Progenitor cell of endocrine pancreas (in vitro differentiated cells): Measurements from ENCODE around the gene RFC2. TPM values are rescaled to one million over a fixed set of nuclear protein-coding genes. Genes with fewer than 3 reads are reported as not detected.

ENCODE experiments used
- DNase-seq: peaks from one replicate; pipeline ENCODE4 v3.0.0; 2021; ENCODE audit warnings: low spot score; ENCODE audit not compliant: unreplicated experiment
- H3K27ac Mint-ChIP-seq: 2 replicates; pipeline ENCODE4 v1.8.0; 2021; ENCODE audit warnings: mild to moderate bottlenecking, moderate library complexity, mixed read lengths
- H3K27me3 Mint-ChIP-seq: 2 replicates; pipeline ENCODE4 v1.8.0; 2021; ENCODE audit warnings: mixed read lengths
- H3K36me3 Mint-ChIP-seq: 2 replicates; pipeline ENCODE4 v1.8.0; 2022; ENCODE audit warnings: mixed read lengths; ENCODE audit not compliant: insufficient read depth
- H3K4me1 Mint-ChIP-seq: 2 replicates; pipeline ENCODE4 v1.8.0; 2021; ENCODE audit warnings: low read depth, mixed read lengths
- H3K4me3 Mint-ChIP-seq: 2 replicates; pipeline ENCODE4 v1.8.0; 2021; ENCODE audit warnings: low read depth, mild to moderate bottlenecking, moderate library complexity, mixed read lengths
- H3K9me3 Mint-ChIP-seq: 2 replicates; pipeline ENCODE4 v1.8.0; 2021; ENCODE audit warnings: low read depth, mixed read lengths
- CTCF ChIP-seq: fragments of 200-600 bp; sonication (generic); IDR thresholded peaks from one replicate; pipeline ENCODE4 v1.5.0; 2021; ENCODE audit warnings: antibody characterized with exemption, mild to moderate bottlenecking; ENCODE audit not compliant: unreplicated experiment
- total RNA-seq: library from RNA; stranded (reverse); gene quantifications from 2 replicates; pipeline ENCODE4 v1.2.1, GENCODE V29; 2021

Gene RFC2
- total RNA-seq, 1 donor from 2014 or later, result 42.1 TPM

DNA sequence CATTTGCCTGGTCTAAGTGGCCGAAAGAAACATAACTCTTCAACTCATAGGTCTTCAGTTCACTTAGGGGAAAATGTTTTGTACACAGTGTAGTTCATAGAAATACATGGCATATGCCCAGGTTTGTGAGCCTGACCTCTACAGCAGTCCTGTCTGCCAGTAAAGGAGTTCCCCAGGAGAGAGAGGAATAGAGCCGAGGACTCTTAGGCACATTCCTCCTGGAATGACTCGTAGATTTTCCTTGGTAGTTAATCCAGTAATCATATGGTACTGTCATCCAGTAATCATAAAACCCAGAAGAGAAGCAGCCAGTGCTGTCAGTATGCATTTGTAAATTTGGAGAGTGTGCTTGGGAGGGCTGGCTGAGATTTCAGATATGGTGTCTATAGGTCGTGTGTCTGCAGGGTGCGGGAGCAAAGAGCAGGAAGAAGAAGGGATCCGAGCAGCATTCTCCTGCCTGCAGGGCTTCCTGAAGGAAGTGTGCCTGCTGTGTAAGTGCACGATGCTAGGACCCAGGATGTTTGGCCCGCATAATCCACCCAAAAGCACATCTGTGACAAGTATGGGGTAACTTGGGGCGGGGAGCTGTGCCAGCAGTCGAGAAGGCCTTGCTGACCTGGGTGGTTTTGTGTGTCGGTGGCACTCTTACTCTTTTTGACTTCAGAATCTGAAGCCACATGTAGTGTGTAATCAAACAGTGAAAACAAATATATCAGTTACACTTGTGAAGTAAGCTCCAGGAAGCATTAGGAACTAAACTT, 66.1 kb downstream of the RFC2 start:
- no peaks in the 10 kb centered on the region for H3K9me3 Mint-ChIP-seq
- no peak for TF ChIP-seq CTCF
- H3K4me3 Mint-ChIP-seq, result no peak overlapping the region
- no peaks in the 10 kb centered on the region for H3K27me3 Mint-ChIP-seq
- peaks cover 16% of the 10 kb centered on the region for H3K36me3 Mint-ChIP-seq
- no peak for DNase-seq
- H3K4me1 Mint-ChIP-seq, result no peaks in the 10 kb centered on the region
- H3K27ac Mint-ChIP-seq, result peak overlapping the region; percentile 62

- H3K36me3 Mint-ChIP-seq, result peaks cover 8% of the 10 kb centered on the region
- DNase-seq, result no peak
Measured at GRCh38 chr7:74185636-74186035, 68.6 kb downstream of the RFC2 start.

DNA sequence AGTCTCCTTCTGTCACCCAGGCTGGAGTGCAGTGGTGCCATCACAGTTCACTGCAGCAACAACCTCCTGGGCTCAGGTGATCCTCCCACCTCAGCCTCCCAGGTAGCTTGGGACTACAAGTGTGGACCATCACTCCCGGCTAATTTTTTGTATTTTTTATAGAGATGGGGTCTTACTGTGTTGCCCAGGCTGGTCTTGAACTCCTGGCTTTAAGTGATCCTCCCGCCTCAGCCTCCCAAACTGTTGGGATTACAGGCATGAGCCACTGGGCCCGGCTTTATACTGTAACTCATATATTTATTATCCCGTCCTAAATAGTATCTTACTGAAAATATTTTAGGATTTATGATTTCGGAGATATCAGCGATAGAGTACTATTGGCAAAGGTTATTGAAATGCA, 69.2 kb downstream of the RFC2 start:
- peaks cover 6% of the 10 kb centered on the region for H3K36me3 Mint-ChIP-seq
- H3K4me3 Mint-ChIP-seq, result no peak overlapping the region
- no peak for DNase-seq
- TF ChIP-seq CTCF, result no peak
- no peaks in the 10 kb centered on the region for H3K27me3 Mint-ChIP-seq
- no peaks in the 10 kb centered on the region for H3K9me3 Mint-ChIP-seq
- no peak overlapping the region for H3K27ac Mint-ChIP-seq
- peaks cover 4% of the 10 kb centered on the region for H3K4me1 Mint-ChIP-seq

More at GRCh38 chr7:74185636-74186035, 68.6 kb downstream of the RFC2 start:
- Mint-ChIP-seq H3K27me3 (no peaks in the 10 kb centered on the region), H3K4me3 (no peak overlapping the region), H3K4me1 (peaks cover 4% of the 10 kb centered on the region), H3K9me3 (no peaks in the 10 kb centered on the region), H3K27ac (no peak overlapping the region)
- TF ChIP-seq CTCF, result no peak

DNA sequence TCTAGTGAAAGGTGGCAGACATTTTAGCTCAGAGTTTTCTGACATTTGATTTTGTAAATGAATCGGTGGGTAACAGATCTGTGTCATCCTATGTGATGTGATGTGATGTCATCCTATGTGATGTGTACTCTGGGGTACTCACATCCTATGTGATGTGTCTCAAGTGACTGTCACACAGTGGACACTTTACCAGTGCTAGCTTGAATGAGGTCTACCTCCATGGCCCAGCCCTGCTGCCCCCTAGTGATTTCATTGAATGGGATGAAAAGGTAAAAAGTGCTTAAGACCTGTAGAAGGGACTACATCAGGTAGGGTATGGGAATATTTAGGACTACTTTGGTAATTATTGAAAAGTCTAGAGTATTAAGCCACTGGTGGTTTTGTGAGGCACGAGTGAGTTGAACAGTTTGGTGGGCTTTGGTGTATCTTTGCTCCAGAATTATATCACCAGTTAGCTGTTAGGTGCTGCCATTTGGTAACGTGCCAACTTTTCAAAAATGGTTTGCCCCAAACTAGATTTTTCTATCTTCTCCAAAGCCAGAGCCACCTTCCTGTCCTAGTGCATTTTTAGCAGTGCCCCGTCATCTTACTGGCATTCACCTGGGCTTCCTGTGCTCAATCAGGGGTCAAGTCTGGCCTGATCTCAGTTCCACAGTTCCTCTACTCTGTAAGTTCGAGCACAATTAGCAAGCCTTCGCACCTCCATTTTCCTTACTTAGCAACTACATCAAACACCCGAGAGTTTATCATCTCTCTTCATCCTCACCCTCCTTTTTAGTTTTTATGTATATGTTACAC, 70.3 kb downstream of the RFC2 start:
- Mint-ChIP-seq H3K9me3 (no peaks in the 10 kb centered on the region), H3K36me3 (peaks cover 7% of the 10 kb centered on the region), H3K27ac (no peak overlapping the region), H3K4me1 (peaks cover 5% of the 10 kb centered on the region), H3K4me3 (no peak overlapping the region), H3K27me3 (no peaks in the 10 kb centered on the region)
- DNase-seq, result no peak
- TF ChIP-seq CTCF, result peak; percentile 50

DNA sequence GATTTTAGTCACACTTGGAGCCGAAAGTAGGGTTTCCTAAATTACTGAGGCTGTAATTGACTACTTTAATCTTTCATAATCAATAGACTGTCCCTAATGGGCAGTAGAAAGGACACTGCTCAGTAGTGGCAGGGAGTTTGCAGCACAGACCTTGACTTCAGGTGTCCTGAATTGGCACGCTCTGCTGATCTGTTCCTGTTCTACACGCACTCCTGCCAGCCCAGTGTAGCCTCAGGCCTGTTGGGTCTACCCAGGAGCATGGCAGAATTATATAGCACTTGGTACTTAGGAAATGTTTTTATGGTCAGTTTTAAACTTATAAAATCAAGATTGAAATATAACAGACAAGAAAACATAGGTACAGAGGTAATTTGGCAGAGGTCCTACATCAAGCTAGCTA, 71.1 kb downstream of the RFC2 start:
- Mint-ChIP-seq H3K4me1 (peaks cover 7% of the 10 kb centered on the region), H3K27me3 (no peaks in the 10 kb centered on the region), H3K36me3 (peaks cover 8% of the 10 kb centered on the region), H3K4me3 (no peak overlapping the region), H3K9me3 (no peaks in the 10 kb centered on the region), H3K27ac (no peak overlapping the region)
- DNase-seq, result no peak
- no peak for TF ChIP-seq CTCF
